Inferior parietal cortex (tissue), 1 donor: ENCODE measurements around the gene C2orf81.
"Not testable (repeated sequence)": the region's sequence is repeated elsewhere in the genome, so short reads cannot be mapped to it uniquely, and the experiment has no call there.

Source experiments
- DNase-seq: peaks from one replicate; pipeline ENCODE4 v3.0.0-alpha.2; 2016; ENCODE audit errors: extremely low spot score

C2orf81 gene

GRCh38 chr2:74423231-74424095, 2.0 kb upstream of the C2orf81 start:
- no peak for DNase-seq

DNA sequence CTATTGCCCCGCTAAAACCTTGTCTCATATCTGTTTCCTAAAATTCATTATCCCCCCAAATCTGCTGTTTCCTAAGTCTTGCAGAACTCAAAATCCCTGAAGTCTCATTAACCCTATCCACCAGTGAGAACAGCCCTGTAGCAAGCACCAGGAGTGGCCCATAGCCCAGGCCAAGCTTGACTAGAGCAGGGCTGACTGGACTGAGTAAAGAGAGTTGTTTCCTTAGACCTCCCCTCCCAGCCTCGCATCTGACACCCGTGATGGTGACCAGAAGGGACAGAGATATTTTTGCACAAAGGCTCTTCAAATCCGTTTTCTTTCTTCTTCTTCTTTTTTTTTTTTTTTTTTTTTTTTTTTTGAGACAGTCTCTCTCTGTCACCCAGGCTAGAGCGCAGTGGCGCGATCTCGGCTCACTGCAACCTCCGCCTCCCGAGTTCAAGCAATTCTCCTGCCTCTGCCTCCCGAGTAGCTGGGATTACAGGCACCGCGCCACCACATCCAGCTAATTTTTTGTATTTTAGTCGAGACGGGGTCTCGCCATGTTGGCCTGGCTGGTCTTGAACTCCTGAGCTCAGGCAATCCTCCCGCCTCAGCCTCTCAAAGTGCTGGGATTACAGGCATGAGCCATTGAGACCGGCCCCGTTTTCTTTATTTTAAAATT, 846 bp downstream of the C2orf81 start:
- not testable (repeated sequence) for DNase-seq

DNA sequence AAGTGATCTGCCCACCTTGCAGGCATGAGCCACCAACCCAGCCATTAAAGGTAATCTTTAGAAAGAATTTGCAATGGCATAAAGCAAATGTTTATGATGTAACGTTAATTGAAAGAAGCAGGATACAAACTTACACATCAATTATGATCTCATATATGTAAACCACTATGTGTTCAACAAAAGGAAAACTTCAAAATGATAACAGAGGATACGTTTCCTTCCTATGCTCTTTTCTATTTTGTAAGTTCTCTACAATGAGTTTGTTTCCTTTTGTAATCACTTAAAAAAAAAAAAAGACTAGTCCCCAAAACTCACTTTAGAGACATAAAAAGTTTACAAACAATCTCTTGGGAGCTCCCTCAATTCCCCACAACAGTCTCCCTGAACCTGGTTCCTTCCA, 1.4 kb downstream of the C2orf81 start:
- DNase-seq, result no peak

GRCh38 chr2:74419345-74419744, 2.1 kb downstream of the C2orf81 start:
- no peak for DNase-seq

DNA sequence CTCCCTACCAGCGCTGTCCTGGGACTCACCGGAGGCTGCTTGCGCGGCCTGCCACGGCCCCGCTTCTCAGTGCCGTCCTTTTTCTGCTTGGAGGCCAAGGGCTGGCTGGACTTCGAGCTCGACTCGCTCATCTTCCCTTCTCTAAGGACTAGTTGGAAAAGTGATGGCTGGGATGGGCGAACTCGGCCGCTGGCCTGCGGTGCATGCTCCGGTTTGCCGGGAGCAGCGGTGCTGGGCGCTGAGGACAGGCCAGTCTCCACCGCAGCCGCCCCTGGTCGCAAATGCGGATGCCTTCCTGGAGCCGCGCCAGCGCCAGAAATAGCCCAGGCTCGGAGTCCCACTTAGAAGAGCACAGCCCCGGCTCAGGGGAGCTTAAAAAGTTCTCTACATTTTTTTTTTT, 3.1 kb downstream of the C2orf81 start:
- DNase-seq, result no peak

GRCh38 chr2:74417763-74418162, 3.7 kb downstream of the C2orf81 start:
- no peak for DNase-seq

DNA sequence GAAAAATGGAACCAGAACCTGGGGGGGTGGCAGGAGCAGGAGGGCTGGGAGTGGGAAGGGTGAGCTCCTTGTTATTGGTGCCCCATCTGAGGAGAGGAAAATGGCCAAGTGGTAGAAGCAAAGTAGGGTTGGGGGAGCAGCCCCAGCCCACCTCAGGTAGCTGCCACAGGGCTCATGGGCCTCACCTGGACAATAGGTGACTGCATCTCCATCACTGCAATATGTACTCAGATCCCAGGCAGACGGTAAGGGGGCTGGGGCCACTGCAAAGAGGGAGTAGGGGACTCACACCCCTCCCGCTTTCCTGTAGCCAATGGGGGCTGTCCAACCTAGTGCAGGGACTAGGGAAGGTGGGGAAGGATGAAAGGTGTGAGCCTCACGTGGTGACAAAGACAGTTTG, 4.2 kb downstream of the C2orf81 start:
- no peak for DNase-seq

DNA sequence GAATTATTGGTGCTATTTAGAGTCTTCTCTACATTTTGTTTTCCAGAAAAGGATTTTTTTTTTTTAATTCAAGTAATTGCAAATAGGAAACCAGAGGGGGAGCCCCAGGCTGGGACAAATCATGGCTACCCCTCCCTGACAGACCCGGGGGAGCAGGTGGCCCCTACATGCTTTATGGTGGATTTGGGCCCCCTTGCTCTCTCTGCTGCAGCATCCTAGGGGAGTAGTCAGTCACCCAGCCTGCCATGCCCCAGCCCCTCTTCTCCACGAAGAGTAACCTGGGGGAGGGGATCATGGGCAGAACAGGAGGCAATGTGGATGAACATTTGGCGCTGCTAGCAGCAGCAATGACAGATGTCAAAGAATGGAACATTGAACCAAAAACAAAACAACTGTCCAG, 4.6 kb downstream of the C2orf81 start:
- DNase-seq, result no peak

- DNase-seq, result no peak
These were observed 5.5 kb downstream of the C2orf81 start for GRCh38 chr2:74415762-74416395.

GRCh38 chr2:74414881-74415761, 6.3 kb downstream of the C2orf81 start:
- DNase-seq, result no peak

DNA sequence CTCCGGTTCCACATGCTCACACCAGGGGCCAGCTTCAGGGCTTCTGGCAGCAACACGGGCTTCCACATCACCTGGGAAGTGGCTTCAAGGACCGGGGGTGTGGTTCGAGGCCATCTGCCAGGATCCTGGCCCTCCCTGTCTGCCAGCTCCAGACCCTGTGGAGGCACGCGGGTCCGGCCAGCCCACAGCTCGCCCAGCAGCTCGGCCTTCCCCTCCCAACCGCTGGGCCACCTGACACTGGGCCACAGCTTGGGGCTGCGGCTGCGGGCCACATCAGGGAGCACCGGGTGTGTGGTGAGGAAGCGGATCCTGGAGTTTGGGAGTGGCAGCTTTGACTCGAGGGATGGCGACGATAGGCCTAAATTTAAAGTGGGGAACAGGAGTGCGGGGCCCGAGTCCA, 7.0 kb downstream of the C2orf81 start:
- DNase-seq, result no peak

GRCh38 chr2:74413001-74413698, 8.3 kb downstream of the C2orf81 start:
- no peak for DNase-seq

GRCh38 chr2:74407682-74408081, 13.7 kb downstream of the C2orf81 start:
- DNase-seq, result no peak

DNA sequence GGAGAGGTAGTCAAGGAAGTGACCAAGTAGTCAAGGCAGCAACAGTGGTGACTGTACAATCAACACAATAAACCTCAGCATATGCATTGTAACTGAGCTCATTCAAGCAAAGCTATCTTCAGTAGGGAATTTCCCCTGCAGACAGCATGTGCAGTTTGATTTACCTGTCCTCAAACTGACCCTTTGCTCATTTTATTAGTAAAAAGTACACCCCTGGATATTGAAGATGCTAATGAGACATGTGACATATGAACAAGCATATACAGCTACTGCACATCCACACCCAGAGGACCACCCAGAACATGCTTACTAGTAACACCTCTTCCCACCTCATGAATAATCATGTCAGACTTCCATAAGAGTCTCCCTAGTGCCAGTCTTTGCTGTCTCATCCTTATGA, 15.4 kb downstream of the C2orf81 start:
- DNase-seq, result no peak

DNA sequence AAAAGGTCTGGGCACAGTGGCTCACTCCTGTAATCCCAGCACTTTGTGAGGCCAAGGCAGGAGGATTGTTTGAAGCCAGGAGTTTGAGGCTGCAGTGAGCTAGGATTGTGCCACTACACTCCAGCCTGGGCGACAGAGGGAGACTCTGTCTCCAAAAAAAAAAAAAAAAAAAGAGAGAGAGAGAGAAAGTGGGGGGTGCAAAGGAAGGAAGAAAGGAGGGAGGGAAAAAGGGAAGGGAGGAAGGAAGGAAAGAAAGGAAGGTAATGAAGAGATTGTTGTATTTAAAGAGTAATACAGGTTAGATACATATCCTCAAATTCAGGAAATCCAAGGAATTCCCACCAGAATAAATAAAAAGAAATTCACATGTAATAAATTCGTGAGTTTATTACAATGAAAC, 19.5 kb downstream of the C2orf81 start:
- DNase-seq, result no peak

DNA sequence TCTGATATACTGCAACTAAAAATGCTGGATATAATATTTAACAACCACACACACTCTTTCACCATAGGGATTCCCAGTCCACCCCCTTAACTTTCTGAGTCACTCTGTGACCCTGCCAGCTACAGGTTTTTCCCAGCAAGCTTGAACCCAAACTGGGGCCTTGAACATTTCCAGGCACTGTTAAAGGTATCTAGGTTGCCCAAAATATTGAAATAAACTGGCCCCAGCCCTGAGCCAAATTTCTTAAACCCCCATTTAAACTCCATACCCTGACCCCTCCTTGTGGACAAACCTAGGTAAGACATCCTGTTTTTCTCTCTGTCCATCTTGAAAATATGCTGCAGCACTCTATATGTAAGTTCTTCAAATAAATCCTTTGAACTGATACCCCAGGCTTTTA, 21.6 kb downstream of the C2orf81 start:
- no peak for DNase-seq

GRCh38 chr2:74396149-74396548, 25.3 kb downstream of the C2orf81 start:
- no peak for DNase-seq

GRCh38 chr2:74393525-74393924, 27.9 kb downstream of the C2orf81 start:
- DNase-seq, result no peak

DNA sequence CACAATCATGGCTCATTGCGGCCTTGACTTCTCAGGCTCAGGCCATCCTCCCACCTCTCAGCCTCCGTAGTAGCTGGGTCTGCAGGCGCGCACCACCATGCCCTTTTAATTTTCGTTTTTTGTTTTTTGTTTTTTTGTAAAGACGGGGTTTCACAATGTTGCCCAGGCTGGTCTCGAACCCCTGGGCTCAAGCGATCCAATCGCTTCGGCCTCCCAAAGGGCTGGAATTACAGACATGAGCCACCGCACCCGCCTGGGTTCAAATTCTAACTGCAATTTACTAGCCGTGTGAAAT, 29.0 kb downstream of the C2orf81 start:
- DNase-seq, result no peak

GRCh38 chr2:74391580-74392448, 29.6 kb downstream of the C2orf81 start:
- peak; percentile 98 for DNase-seq

- no peak for DNase-seq
These were observed 30.2 kb downstream of the C2orf81 start for GRCh38 chr2:74391209-74391579.
